Activated CD4-positive, alpha-beta T cell treated with anti-CD3 and anti-CD28 coated beads, Interleukin-2, amount 10 ng/mL, durations not matched to agents 24 days and 14 days (primary cell): Measurements from ENCODE around the gene MINDY2. TPM values are rescaled to one million over a fixed set of nuclear protein-coding genes. Genes with fewer than 3 reads are reported as not detected.
"Not testable (repeated sequence)": the region's sequence is repeated elsewhere in the genome, so short reads cannot be mapped to it uniquely, and the experiment has no call there.

Experiments
- DNase-seq: peaks from one replicate; pipeline ENCODE4 v3.0.0; 2022
- H3K27ac Mint-ChIP-seq: one replicate; pipeline ENCODE4 v1.8.0; 2022; ENCODE audit warnings: mild to moderate bottlenecking, mixed read lengths
- H3K27me3 Mint-ChIP-seq: one replicate; pipeline ENCODE4 v1.8.0; 2022; ENCODE audit warnings: mixed read lengths
- H3K36me3 Mint-ChIP-seq: one replicate; pipeline ENCODE4 v1.8.0; 2022; ENCODE audit warnings: low read depth, mild to moderate bottlenecking, mixed read lengths
- H3K4me1 Mint-ChIP-seq: one replicate; pipeline ENCODE4 v1.8.0; 2021; ENCODE audit warnings: mixed read lengths
- H3K4me3 Mint-ChIP-seq: one replicate; pipeline ENCODE4 v1.8.0; 2022; ENCODE audit warnings: mild to moderate bottlenecking, moderate library complexity, mixed read lengths
- H3K9me3 Mint-ChIP-seq: one replicate; pipeline ENCODE4 v1.8.0; 2021; ENCODE audit warnings: mixed read lengths
- intact Hi-C: fragments of 100-400 bp; cut with micrococcal nuclease; formaldehyde crosslinking; loops from one replicate; pipeline ENCODE4 v1.15.1; 2023
- total RNA-seq: library from RNA; stranded (reverse); gene quantifications from 2 replicates; pipeline ENCODE4 v1.2.3, GENCODE V29; 2022

Gene MINDY2
- total RNA-seq, 1 donor from 2014 or later = 10.1 TPM

- intact Hi-C loops = no loop called here
- DNase-seq = no peak
Observed at GRCh38 chr15:58762731-58763130, 8.4 kb upstream of the MINDY2 start.

GRCh38 chr15:58764468-58764867 is 6.6 kb upstream of the MINDY2 start:
- peaks cover 5% of the 10 kb centered on the region for H3K4me1 Mint-ChIP-seq
- peaks cover 2% of the 10 kb centered on the region for H3K36me3 Mint-ChIP-seq
- H3K4me3 Mint-ChIP-seq = no peak overlapping the region
- intact Hi-C loops = no loop called here
- H3K27me3 Mint-ChIP-seq = peaks cover 5% of the 10 kb centered on the region
- DNase-seq = no peak
- no peak overlapping the region for H3K27ac Mint-ChIP-seq
- peaks cover 18% of the 10 kb centered on the region for H3K9me3 Mint-ChIP-seq

More at GRCh38 chr15:58762731-58763130, 8.4 kb upstream of the MINDY2 start:
- H3K27ac Mint-ChIP-seq = no peak overlapping the region
- peaks cover 5% of the 10 kb centered on the region for H3K27me3 Mint-ChIP-seq
- H3K4me3 Mint-ChIP-seq = no peak overlapping the region
- peaks cover 18% of the 10 kb centered on the region for H3K9me3 Mint-ChIP-seq
- H3K4me1 Mint-ChIP-seq = peaks cover 2% of the 10 kb centered on the region
- H3K36me3 Mint-ChIP-seq = peaks cover 2% of the 10 kb centered on the region

- Mint-ChIP-seq H3K27me3 (peaks cover 5% of the 10 kb centered on the region), H3K4me3 (no peak overlapping the region), H3K4me1 (peaks cover 11% of the 10 kb centered on the region), H3K36me3 (peaks cover 2% of the 10 kb centered on the region), H3K27ac (peak overlapping the region; percentile 50), H3K9me3 (peaks cover 18% of the 10 kb centered on the region)
- intact Hi-C loops = no loop called here
- DNase-seq = no peak
Observed at GRCh38 chr15:58766290-58766689, 4.8 kb upstream of the MINDY2 start.

- Mint-ChIP-seq H3K9me3 (peaks cover 11% of the 10 kb centered on the region), H3K4me1 (peaks cover 16% of the 10 kb centered on the region)
- DNase-seq = not testable (repeated sequence)
Observed at GRCh38 chr15:58768601-58769004, 2.5 kb upstream of the MINDY2 start.

GRCh38 chr15:58770519-58770856 is 614 bp upstream of the MINDY2 start:
- no peaks in the 10 kb centered on the region for H3K36me3 Mint-ChIP-seq
- DNase-seq = no peak
- H3K27ac Mint-ChIP-seq = peak overlapping the region; percentile 93
- intact Hi-C loops = loop anchor here (2.0 to 5.0 kb wide), 3 partner anchors 162 to 438 kb away; partner anchors contain the start of gene SLTM
- peaks cover 2% of the 10 kb centered on the region for H3K27me3 Mint-ChIP-seq
- peaks cover 16% of the 10 kb centered on the region for H3K4me1 Mint-ChIP-seq
- peaks cover 5% of the 10 kb centered on the region for H3K9me3 Mint-ChIP-seq
- no peak overlapping the region for H3K4me3 Mint-ChIP-seq

More at GRCh38 chr15:58768601-58769004, 2.5 kb upstream of the MINDY2 start:
- H3K27me3 Mint-ChIP-seq, H3K27ac Mint-ChIP-seq, H3K4me3 Mint-ChIP-seq, intact Hi-C loops, H3K36me3 Mint-ChIP-seq: not testable (repeated sequence)

- Mint-ChIP-seq H3K4me3 (no peak overlapping the region), H3K9me3 (no peaks in the 10 kb centered on the region), H3K27ac (peak overlapping the region; percentile 85), H3K36me3 (no peaks in the 10 kb centered on the region), H3K27me3 (no peaks in the 10 kb centered on the region), H3K4me1 (peaks cover 16% of the 10 kb centered on the region)
- intact Hi-C loops = loop anchor here (1.0 to 5.0 kb wide), 4 partner anchors 22 to 439 kb away; partner anchors contain the start of genes ADAM10 and SLTM
- DNase-seq = peak; percentile 78
Observed at GRCh38 chr15:58771621-58772250, 634 bp downstream of the MINDY2 start.

GRCh38 chr15:58773024-58773423 is 1.9 kb downstream of the MINDY2 start:
- H3K4me1 Mint-ChIP-seq = peaks cover 20% of the 10 kb centered on the region
- H3K27ac Mint-ChIP-seq = no peak overlapping the region
- H3K36me3 Mint-ChIP-seq = no peaks in the 10 kb centered on the region
- H3K9me3 Mint-ChIP-seq = no peaks in the 10 kb centered on the region
- no peaks in the 10 kb centered on the region for H3K27me3 Mint-ChIP-seq
- H3K4me3 Mint-ChIP-seq = no peak overlapping the region
- intact Hi-C loops = loop anchor here (5.0 kb wide), 1 partner anchor 416 kb away; no protein-coding TSS in a partner anchor
- DNase-seq = no peak

- Mint-ChIP-seq H3K36me3 (peaks cover 4% of the 10 kb centered on the region), H3K4me3 (no peak overlapping the region), H3K9me3 (no peaks in the 10 kb centered on the region), H3K4me1 (peaks cover 15% of the 10 kb centered on the region), H3K27ac (no peak overlapping the region), H3K27me3 (no peaks in the 10 kb centered on the region)
- intact Hi-C loops = no loop called here
- DNase-seq = no peak
Observed at GRCh38 chr15:58775402-58775801, 4.3 kb downstream of the MINDY2 start.

- DNase-seq = no peak
- Mint-ChIP-seq H3K4me3 (no peak overlapping the region), H3K27ac (no peak overlapping the region), H3K36me3 (peaks cover 4% of the 10 kb centered on the region), H3K4me1 (peaks cover 11% of the 10 kb centered on the region), H3K27me3 (no peaks in the 10 kb centered on the region), H3K9me3 (no peaks in the 10 kb centered on the region)
- intact Hi-C loops = no loop called here
Observed at GRCh38 chr15:58777107-58777506, 6.0 kb downstream of the MINDY2 start.

GRCh38 chr15:58779554-58779953 is 8.5 kb downstream of the MINDY2 start:
- no peaks in the 10 kb centered on the region for H3K9me3 Mint-ChIP-seq
- no peak for DNase-seq
- no peaks in the 10 kb centered on the region for H3K27me3 Mint-ChIP-seq
- no peak overlapping the region for H3K27ac Mint-ChIP-seq
- peaks cover 12% of the 10 kb centered on the region for H3K36me3 Mint-ChIP-seq
- H3K4me3 Mint-ChIP-seq = no peak overlapping the region
- H3K4me1 Mint-ChIP-seq = peaks cover 9% of the 10 kb centered on the region
- intact Hi-C loops = no loop called here

GRCh38 chr15:58785355-58785754 is 14.3 kb downstream of the MINDY2 start:
- H3K27me3 Mint-ChIP-seq = no peaks in the 10 kb centered on the region
- H3K27ac Mint-ChIP-seq = no peak overlapping the region
- H3K36me3 Mint-ChIP-seq = peaks cover 22% of the 10 kb centered on the region
- H3K4me3 Mint-ChIP-seq = no peak overlapping the region
- intact Hi-C loops = no loop called here
- DNase-seq = no peak
- H3K4me1 Mint-ChIP-seq = peaks cover 3% of the 10 kb centered on the region
- H3K9me3 Mint-ChIP-seq = peaks cover 2% of the 10 kb centered on the region

- Mint-ChIP-seq H3K27ac (no peak overlapping the region), H3K36me3 (peaks cover 35% of the 10 kb centered on the region), H3K4me1 (no peaks in the 10 kb centered on the region), H3K27me3 (no peaks in the 10 kb centered on the region), H3K9me3 (peaks cover 5% of the 10 kb centered on the region), H3K4me3 (no peak overlapping the region)
- no peak for DNase-seq
- intact Hi-C loops = no loop called here
Observed at GRCh38 chr15:58788056-58788710, 17.1 kb downstream of the MINDY2 start.

- Mint-ChIP-seq H3K27me3 (no peaks in the 10 kb centered on the region), H3K4me3 (no peak overlapping the region), H3K36me3 (peaks cover 30% of the 10 kb centered on the region), H3K4me1 (peaks cover 11% of the 10 kb centered on the region), H3K27ac (no peak overlapping the region), H3K9me3 (peaks cover 5% of the 10 kb centered on the region)
- intact Hi-C loops = no loop called here
- no peak for DNase-seq
Observed at GRCh38 chr15:58793862-58794261, 22.8 kb downstream of the MINDY2 start.

- Mint-ChIP-seq H3K9me3 (no peaks in the 10 kb centered on the region), H3K27ac (peak overlapping the region; percentile 30), H3K36me3 (peaks cover 20% of the 10 kb centered on the region), H3K27me3 (no peaks in the 10 kb centered on the region), H3K4me3 (no peak overlapping the region), H3K4me1 (peaks cover 17% of the 10 kb centered on the region)
- intact Hi-C loops = no loop called here
- DNase-seq = no peak
Observed at GRCh38 chr15:58795825-58796224, 24.7 kb downstream of the MINDY2 start.
